ENCODE results near the gene RRAS2. TPM values are rescaled to one million over a fixed set of nuclear protein-coding genes. Genes with fewer than 3 reads are reported as not detected.

Gene RRAS2
- total and polyA plus RNA-seq, 4 donors = 21.2 to 73.5 (median 35.0) TPM

GRCh38 chr11:14336507-14337503 is 22.2 kb downstream of the RRAS2 start:
- no peak for DNase-seq
- no peak for ATAC-seq (ENCODE audit: insufficient read depth, low FRiP score)
- H3K9me3 ChIP-seq (ENCODE audit: control insufficient read depth in 4 of 4, insufficient read depth in 3 of 4, low read length in 3 of 4) = peaks cover 0 to 5% (median 0%) of the 10 kb centered on the region in 4 donors
- peak overlapping the region in 1 of 2 donors; percentile 33 for H3K27ac ChIP-seq (ENCODE audit: low read depth in 1 of 2, low read length in 1 of 2)
- no peak overlapping the region for H3K4me3 ChIP-seq
- WGBS, 2 donors = 82 to 94% methylated on average over 2 of the region's 2 CpGs
- no peak overlapping the region for H3K9ac ChIP-seq (ENCODE audit: insufficient read depth in 1 of 2, low read length in 2 of 2)
- peaks cover 0 to 4% (median 0%) of the 10 kb centered on the region in 5 donors for H3K4me1 ChIP-seq (ENCODE audit: control insufficient read depth in 5 of 5, insufficient read depth in 5 of 5, low read length in 5 of 5)
- H3K36me3 ChIP-seq (ENCODE audit: control insufficient read depth in 4 of 4, insufficient read depth in 4 of 4, low read length in 4 of 4) = no peaks in the 10 kb centered on the region
- TF ChIP-seq CTCF (IDR thresholded peaks at IDR 0.05; ENCODE audit: control extremely low read depth, extremely low read depth) = no peak
- no peaks in the 10 kb centered on the region for H3K27me3 ChIP-seq (ENCODE audit: control insufficient read depth in 3 of 3, insufficient read depth in 3 of 3, low read length in 2 of 3)

GRCh38 chr11:14335712-14336111 is 23.3 kb downstream of the RRAS2 start:
- peaks cover 0 to 5% (median 0%) of the 10 kb centered on the region in 4 donors for H3K9me3 ChIP-seq (ENCODE audit: control insufficient read depth in 4 of 4, insufficient read depth in 3 of 4, low read length in 3 of 4)
- DNase-seq (no peak), ATAC-seq (ENCODE audit: insufficient read depth, low FRiP score) (no peak)
- H3K27me3 ChIP-seq (ENCODE audit: control insufficient read depth in 3 of 3, insufficient read depth in 3 of 3, low read length in 2 of 3) = no peaks in the 10 kb centered on the region
- no peak for TF ChIP-seq CTCF (IDR thresholded peaks at IDR 0.05; ENCODE audit: control extremely low read depth, extremely low read depth)
- WGBS, 2 donors = 63 to 80% methylated on average over 1 of the region's 1 CpG
- H3K27ac ChIP-seq (ENCODE audit: low read depth in 1 of 2, low read length in 1 of 2) = no peak overlapping the region
- H3K9ac ChIP-seq (ENCODE audit: insufficient read depth in 1 of 2, low read length in 2 of 2) = no peak overlapping the region
- H3K4me1 ChIP-seq (ENCODE audit: control insufficient read depth in 5 of 5, insufficient read depth in 5 of 5, low read length in 5 of 5) = peaks cover 0 to 4% (median 0%) of the 10 kb centered on the region in 5 donors
- H3K4me3 ChIP-seq = no peak overlapping the region
- no peaks in the 10 kb centered on the region for H3K36me3 ChIP-seq (ENCODE audit: control insufficient read depth in 4 of 4, insufficient read depth in 4 of 4, low read length in 4 of 4)

- ATAC-seq (ENCODE audit: insufficient read depth, low FRiP score) (no peak), DNase-seq (no peak)
- Histone ChIP-seq H3K4me3 (no peak overlapping the region), H3K9ac (ENCODE audit: insufficient read depth in 1 of 2, low read length in 2 of 2) (no peak overlapping the region), H3K36me3 (ENCODE audit: control insufficient read depth in 4 of 4, insufficient read depth in 4 of 4, low read length in 4 of 4) (no peaks in the 10 kb centered on the region), H3K27ac (ENCODE audit: low read depth in 1 of 2, low read length in 1 of 2) (no peak overlapping the region), H3K4me1 (ENCODE audit: control insufficient read depth in 5 of 5, insufficient read depth in 5 of 5, low read length in 5 of 5) (peaks cover 0 to 4% (median 0%) of the 10 kb centered on the region in 5 donors), H3K27me3 (ENCODE audit: control insufficient read depth in 3 of 3, insufficient read depth in 3 of 3, low read length in 2 of 3) (no peaks in the 10 kb centered on the region), H3K9me3 (ENCODE audit: control insufficient read depth in 4 of 4, insufficient read depth in 3 of 4, low read length in 3 of 4) (peaks cover 0 to 5% (median 0%) of the 10 kb centered on the region in 4 donors)
- TF ChIP-seq CTCF (IDR thresholded peaks at IDR 0.05; ENCODE audit: control extremely low read depth, extremely low read depth) = no peak
- WGBS, 2 donors = 82 to 92% methylated on average over 2 of the region's 2 CpGs
Observed at GRCh38 chr11:14334893-14335292, 24.1 kb downstream of the RRAS2 start.
